HepG2 (cell line): ENCODE measurements around the gene XPO5. TPM values are rescaled to one million over a fixed set of nuclear protein-coding genes. Genes with fewer than 3 reads are reported as not detected.

Source experiments
- AHR ChIP-seq: IDR thresholded peaks from 2 replicates; pipeline ENCODE4 v1.6.1; 2018; ENCODE audit warnings: missing genetic modification reagents, missing compliant biosample characterization
- ARNTL ChIP-seq: sonication (generic); formaldehyde crosslinking; IDR thresholded peaks from 2 replicates; pipeline ENCODE4 v1.4.0; 2020; ENCODE audit warnings: mild to moderate bottlenecking, missing genetic modification reagents
- CEBPZ ChIP-seq: IDR thresholded peaks from 2 replicates; pipeline ENCODE4 v1.6.1; 2012; ENCODE audit warnings: low read length, improper control_type of control experiment
- DNMT1 ChIP-seq: sonication (generic); formaldehyde crosslinking; IDR thresholded peaks from 2 replicates; pipeline ENCODE4 v1.5.1; 2020; ENCODE audit warnings: mild to moderate bottlenecking, missing genetic modification reagents
- ELF1 ChIP-seq: sonication (generic); formaldehyde crosslinking; IDR thresholded peaks from 2 replicates; pipeline ENCODE4 v1.4.0; 2020; ENCODE audit warnings: missing genetic modification reagents
- FOXM1 ChIP-seq: sonication (generic); formaldehyde crosslinking; IDR thresholded peaks from 2 replicates; pipeline ENCODE4 v1.5.0; 2020; ENCODE audit warnings: missing genetic modification reagents
- HIC2 ChIP-seq: sonication (generic); formaldehyde crosslinking; IDR thresholded peaks from 2 replicates; pipeline ENCODE4 v1.9.0; 2022; ENCODE audit warnings: low read depth, missing genetic modification reagents
- ISX ChIP-seq: sonication (generic); formaldehyde crosslinking; conservative IDR thresholded peaks from 2 replicates; pipeline ENCODE4 v1.5.0; 2020; ENCODE audit warnings: missing genetic modification reagents
- MAFF ChIP-seq: IDR thresholded peaks from 2 replicates; pipeline ENCODE4 v1.6.1; 2011; ENCODE audit warnings: low read depth, low read length, improper control_type of control experiment
- PHF21A ChIP-seq: sonication (generic); formaldehyde crosslinking; IDR thresholded peaks from 2 replicates; pipeline ENCODE4 v1.5.0; 2020; ENCODE audit warnings: mild to moderate bottlenecking, missing genetic modification reagents
- POLR2AphosphoS2 ChIP-seq: IDR thresholded peaks from 2 replicates; pipeline ENCODE4 v1.6.1; 2011; ENCODE audit warnings: low read depth, low read length, improper control_type of control experiment
- REXO4 ChIP-seq: sonication (generic); formaldehyde crosslinking; IDR thresholded peaks from 2 replicates; pipeline ENCODE4 v1.8.0; 2022; ENCODE audit warnings: missing genetic modification reagents, mild to moderate bottlenecking, borderline replicate concordance
- RXRA ChIP-seq: sonication (generic); formaldehyde crosslinking; IDR thresholded peaks from 2 replicates; pipeline ENCODE4 v1.5.1; 2020; ENCODE audit warnings: missing genetic modification reagents
- SIN3B ChIP-seq: fragments of 150-350 bp; IDR thresholded peaks from 2 replicates; pipeline ENCODE4 v1.6.1; 2014; ENCODE audit warnings: low read length
- SRSF1 ChIP-seq: fragments of 200-400 bp; formaldehyde crosslinking; optimal IDR thresholded peaks from 2 replicates; pipeline ENCODE3; 2017; ENCODE audit warnings: mild to moderate bottlenecking, low read depth, low read length, moderate library complexity
- U2AF2 ChIP-seq: fragments of 200-400 bp; formaldehyde crosslinking; IDR thresholded peaks from 2 replicates; pipeline ENCODE4 v1.6.1; 2017; ENCODE audit warnings: low read depth, mild to moderate bottlenecking, low read length
- ZBTB20 ChIP-seq: sonication (generic); formaldehyde crosslinking; IDR thresholded peaks from 2 replicates; pipeline ENCODE4 v1.8.1; 2023; ENCODE audit warnings: missing genetic modification reagents, low read depth, mild to moderate bottlenecking, borderline replicate concordance
- ZNF296 ChIP-seq: sonication (generic); formaldehyde crosslinking; conservative IDR thresholded peaks from 2 replicates; pipeline ENCODE4 v1.5.0; 2020; ENCODE audit warnings: mild to moderate bottlenecking, missing genetic modification reagents
- polyA plus RNA-seq, 8 experiments: library from polyadenylated mRNA; depleted of rRNA in 3 of 8; stranded (reverse) in 7 of 8; unstranded in 1 of 8; fragments of >200 nt; fragmentation: Illumina TruSeq in 4 of 8; extraction: Trizol in 4 of 8; gene quantifications; 2 replicates each; pipeline versions ENCODE4 v1.2.1 to v1.2.3, GENCODE V29; 2011 to 2016; ENCODE audit warnings: low read depth in 4 of 8, missing spikeins in 1 of 8, mixed read lengths in 1 of 8; ENCODE audit not compliant: insufficient read depth in 1 of 8
- total RNA-seq, 5 experiments: library from RNA; depleted of rRNA; stranded (reverse); fragments of >200 nt; fragmentation: Illumina TruSeq; extraction: Trizol; gene quantifications; 2 replicates each; pipeline ENCODE4 v1.2.3, GENCODE V29; 2016; ENCODE audit warnings: low read depth in 1 of 5
- TF ChIP-seq, protein P1 (sequence below): sonication (generic); formaldehyde crosslinking; IDR thresholded peaks from 2 replicates; pipeline ENCODE4 v1.8.1; 2023; ENCODE audit warnings: missing genetic modification reagents, inconsistent platforms, borderline replicate concordance
- TF ChIP-seq, protein P2 (sequence below): sonication (generic); formaldehyde crosslinking; conservative IDR thresholded peaks from 2 replicates; pipeline ENCODE4 v1.8.0; 2022; ENCODE audit warnings: low read depth, missing genetic modification reagents
- TF ChIP-seq, protein P3 (sequence below): sonication (generic); formaldehyde crosslinking; IDR thresholded peaks from 2 replicates; pipeline ENCODE4 v1.5.1; 2020; ENCODE audit warnings: mild to moderate bottlenecking, missing genetic modification reagents, borderline replicate concordance

Gene XPO5
- total and polyA plus RNA-seq, 2 of the 13 experiments (the other 11 are each of a cell fraction or from before 2014, with no cell fraction given) = 52.2 to 68.0 TPM

- TF ChIP-seq ELF1 (CRISPR knock-in tag) (no peak), U2AF2 (no peak), PHF21A (CRISPR knock-in tag) (no peak), MAFF (no peak), SRSF1 (peak; percentile 3), ARNTL (CRISPR knock-in tag) (no peak), ISX (CRISPR knock-in tag) (no peak), REXO4 (CRISPR knock-in tag) (no peak), FOXM1 (CRISPR knock-in tag) (no peak), HIC2 (peak; percentile 69; the same call in 1 of the 2 replicates), DNMT1 (CRISPR knock-in tag) (no peak), CEBPZ (no peak), ZBTB20 (no peak), AHR (CRISPR knock-in tag) (no peak), ZNF296 (CRISPR knock-in tag) (0 out of 2 replicates have a peak, but pooled peaks have one; percentile 41), RXRA (no peak), POLR2AphosphoS2 (no peak), SIN3B (no peak)
- TF ChIP-seq, protein P1, sequence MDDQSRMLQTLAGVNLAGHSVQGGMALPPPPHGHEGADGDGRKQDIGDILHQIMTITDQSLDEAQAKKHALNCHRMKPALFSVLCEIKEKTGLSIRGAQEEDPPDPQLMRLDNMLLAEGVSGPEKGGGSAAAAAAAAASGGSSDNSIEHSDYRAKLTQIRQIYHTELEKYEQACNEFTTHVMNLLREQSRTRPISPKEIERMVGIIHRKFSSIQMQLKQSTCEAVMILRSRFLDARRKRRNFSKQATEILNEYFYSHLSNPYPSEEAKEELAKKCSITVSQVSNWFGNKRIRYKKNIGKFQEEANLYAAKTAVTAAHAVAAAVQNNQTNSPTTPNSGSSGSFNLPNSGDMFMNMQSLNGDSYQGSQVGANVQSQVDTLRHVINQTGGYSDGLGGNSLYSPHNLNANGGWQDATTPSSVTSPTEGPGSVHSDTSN (CRISPR knock-in tag) = no peak
- TF ChIP-seq, protein P2, sequence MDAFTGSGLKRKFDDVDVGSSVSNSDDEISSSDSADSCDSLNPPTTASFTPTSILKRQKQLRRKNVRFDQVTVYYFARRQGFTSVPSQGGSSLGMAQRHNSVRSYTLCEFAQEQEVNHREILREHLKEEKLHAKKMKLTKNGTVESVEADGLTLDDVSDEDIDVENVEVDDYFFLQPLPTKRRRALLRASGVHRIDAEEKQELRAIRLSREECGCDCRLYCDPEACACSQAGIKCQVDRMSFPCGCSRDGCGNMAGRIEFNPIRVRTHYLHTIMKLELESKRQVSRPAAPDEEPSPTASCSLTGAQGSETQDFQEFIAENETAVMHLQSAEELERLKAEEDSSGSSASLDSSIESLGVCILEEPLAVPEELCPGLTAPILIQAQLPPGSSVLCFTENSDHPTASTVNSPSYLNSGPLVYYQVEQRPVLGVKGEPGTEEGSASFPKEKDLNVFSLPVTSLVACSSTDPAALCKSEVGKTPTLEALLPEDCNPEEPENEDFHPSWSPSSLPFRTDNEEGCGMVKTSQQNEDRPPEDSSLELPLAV (CRISPR knock-in tag) = no peak
- TF ChIP-seq, protein P3, sequence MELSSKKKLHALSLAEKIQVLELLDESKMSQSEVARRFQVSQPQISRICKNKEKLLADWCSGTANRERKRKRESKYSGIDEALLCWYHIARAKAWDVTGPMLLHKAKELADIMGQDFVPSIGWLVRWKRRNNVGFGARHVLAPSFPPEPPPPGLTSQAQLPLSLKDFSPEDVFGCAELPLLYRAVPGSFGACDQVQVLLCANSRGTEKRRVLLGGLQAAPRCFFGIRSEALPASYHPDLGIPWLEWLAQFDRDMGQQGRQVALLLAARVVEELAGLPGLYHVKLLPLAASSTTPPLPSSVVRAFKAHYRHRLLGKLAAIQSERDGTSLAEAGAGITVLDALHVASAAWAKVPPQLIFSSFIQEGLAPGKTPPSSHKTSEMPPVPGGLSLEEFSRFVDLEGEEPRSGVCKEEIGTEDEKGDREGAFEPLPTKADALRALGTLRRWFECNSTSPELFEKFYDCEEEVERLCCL (CRISPR knock-in tag) = no peak
Observed at GRCh38 chr6:43489277-43490072, 86.4 kb downstream of the XPO5 start (continued).
